ENCODE measurements around the gene GPR84. TPM values are rescaled to one million over a fixed set of nuclear protein-coding genes. Genes with fewer than 3 reads are reported as not detected.

GPR84 gene
- total RNA-seq, 1 donor from 2014 or later = under 0.01 TPM

DNA sequence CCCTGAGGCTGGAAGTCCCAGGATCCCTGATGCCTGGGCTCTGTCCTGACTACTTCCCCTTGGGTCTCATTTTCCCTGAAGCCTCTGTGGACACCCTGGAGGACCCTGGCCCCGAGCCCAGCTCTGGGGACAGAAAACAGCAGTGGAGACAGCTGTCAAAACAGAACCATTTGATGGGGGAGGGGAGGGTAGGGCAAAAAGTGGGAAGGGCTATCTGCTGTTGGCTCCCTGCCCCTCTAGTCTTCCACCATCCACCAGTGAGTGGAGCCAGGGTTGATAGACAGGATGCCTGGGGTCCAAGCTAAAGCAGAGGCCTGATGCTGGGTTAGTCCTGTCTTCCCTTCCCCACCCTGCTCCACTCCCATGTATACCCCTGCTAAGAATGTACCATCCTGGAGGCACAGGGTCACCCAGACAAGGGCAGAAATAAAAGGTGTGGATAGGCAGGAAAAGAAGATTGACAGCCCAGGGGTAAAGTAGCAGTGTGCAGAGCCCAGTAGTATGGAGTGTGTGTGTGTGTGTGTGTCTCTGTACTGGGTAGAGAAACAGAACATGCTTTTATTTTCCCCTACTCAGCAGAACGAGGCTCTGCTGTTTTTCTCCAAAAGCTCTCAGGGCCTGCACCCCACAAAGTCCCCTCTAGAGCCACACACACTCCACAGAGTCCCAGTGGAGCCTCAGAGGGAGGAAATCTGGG is 10.4 kb upstream of the GPR84 start:
- peak in 1 of 2 donors; percentile 80 for DNase-seq (ENCODE audit: low read depth in 2 of 2)

DNA sequence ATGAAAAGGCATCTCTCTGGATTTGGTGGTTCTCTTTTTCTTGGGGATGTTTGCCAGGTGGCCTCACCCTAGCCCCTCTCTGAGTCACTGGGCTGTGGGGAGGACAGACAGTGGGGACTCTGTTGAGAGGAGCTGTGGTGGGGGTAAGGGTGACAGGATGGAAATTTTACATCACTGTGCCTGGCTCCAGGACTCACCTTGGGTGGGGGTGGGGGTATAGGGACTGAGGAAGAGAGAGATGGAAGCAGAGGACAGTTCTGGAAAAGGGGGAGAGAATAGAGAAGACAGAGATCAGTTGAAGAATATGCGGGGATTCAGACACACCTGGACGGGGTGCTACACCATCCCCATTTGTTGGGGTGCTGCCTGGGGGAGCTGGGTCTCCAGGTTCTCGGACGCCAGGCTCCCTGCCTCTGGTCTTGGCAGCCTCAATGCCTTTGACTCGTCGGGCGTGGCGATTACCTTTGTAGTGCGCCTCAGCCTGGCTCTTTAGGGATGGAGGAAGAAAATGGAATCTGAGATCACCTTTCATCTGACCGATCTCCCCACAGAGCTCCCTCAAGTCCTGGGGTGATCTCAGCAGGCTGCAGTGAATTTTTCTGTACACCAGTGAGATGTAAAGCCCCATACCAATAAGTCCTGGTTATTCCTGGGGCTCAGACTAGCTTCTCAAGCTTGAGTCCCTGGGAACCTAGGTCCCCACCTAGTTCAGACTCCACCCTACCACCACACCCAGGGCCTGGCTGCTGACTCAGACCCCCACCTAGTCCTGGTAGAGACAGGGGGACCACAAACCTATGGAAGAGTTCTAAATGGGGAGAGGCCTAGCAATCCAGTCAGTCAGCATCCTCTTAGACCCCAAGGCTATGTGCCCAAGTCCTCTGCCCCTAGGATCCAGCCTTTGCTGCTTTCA is 9.6 kb upstream of the GPR84 start:
- no peak for DNase-seq (ENCODE audit: low read depth in 2 of 2)

GRCh38 chr12:54372113-54372806 is 8.0 kb upstream of the GPR84 start:
- no peak for DNase-seq (ENCODE audit: low read depth in 2 of 2)

DNA sequence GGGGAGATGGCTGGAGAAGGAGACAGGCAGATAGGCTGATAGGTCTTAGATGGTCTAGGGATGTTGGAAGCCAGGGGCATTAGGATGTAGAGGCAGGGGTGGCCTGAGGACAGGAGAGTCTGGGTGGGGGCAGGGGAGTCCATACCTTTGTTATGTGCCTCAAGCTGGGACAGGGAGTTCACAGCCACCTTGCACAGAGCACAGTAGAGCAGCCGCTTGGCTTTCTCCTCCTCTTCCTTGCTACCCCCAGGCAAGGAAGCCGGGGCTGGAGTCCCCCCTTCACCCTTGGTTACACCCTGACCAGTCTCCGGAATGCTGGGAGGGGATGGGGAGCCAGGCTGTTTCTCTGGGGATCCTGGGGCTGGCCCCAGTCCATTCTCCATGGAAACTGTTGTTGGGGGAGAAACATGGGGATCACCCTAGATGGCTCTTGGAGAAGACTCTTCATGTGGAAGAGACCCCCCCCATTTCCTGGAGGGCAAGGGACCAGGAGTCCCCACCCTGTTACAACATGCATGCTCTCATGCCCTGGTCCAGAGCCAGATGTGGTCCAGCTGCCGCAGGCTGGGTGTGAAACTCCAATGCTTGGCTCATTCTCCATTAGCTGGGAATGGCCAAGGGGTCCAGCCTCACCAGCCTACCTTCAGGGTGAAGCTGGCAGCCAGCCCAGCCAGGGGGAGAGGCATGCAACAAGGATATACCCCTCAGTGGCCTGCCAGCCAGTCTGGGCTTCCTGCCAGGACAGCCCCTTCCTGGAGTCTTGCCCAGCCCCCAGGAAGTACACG is 7.2 kb upstream of the GPR84 start:
- DNase-seq (ENCODE audit: low read depth in 2 of 2) = no peak

- DNase-seq (ENCODE audit: low read depth in 2 of 2) = peak; percentile 59 to 86
These were observed 6.0 kb upstream of the GPR84 start for GRCh38 chr12:54370171-54370730.

DNA sequence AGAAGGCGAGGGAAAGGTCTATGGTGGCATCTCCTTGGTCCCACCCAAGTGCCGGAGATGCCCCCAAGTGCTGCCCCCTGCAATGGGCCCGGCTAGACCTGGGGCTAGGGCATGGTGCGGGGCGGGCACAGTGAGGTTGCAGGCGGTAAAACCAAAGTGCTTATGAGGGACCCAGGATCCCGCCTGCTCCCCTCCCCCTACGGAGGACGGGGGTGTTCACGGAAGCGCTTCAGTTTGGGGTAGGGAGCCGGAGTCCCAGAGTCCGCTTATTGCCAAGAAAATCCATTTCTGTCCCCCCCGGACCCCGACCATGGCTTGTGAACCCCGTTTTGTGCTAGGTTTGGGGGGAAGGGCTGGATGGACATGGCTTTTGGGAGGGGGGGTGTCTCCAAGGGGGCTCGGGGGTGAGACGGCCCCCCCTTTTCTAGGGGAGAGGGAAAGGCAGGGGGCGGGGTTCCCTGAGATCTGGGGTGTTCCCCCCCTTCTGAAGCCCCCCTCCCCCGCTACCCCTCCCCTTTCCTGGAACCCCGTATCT is 5.4 kb upstream of the GPR84 start:
- no peak for DNase-seq (ENCODE audit: low read depth in 2 of 2)

- peak; percentile 87 to 91 for DNase-seq (ENCODE audit: low read depth in 2 of 2)
These were observed 4.7 kb upstream of the GPR84 start for GRCh38 chr12:54368709-54369596.

DNA sequence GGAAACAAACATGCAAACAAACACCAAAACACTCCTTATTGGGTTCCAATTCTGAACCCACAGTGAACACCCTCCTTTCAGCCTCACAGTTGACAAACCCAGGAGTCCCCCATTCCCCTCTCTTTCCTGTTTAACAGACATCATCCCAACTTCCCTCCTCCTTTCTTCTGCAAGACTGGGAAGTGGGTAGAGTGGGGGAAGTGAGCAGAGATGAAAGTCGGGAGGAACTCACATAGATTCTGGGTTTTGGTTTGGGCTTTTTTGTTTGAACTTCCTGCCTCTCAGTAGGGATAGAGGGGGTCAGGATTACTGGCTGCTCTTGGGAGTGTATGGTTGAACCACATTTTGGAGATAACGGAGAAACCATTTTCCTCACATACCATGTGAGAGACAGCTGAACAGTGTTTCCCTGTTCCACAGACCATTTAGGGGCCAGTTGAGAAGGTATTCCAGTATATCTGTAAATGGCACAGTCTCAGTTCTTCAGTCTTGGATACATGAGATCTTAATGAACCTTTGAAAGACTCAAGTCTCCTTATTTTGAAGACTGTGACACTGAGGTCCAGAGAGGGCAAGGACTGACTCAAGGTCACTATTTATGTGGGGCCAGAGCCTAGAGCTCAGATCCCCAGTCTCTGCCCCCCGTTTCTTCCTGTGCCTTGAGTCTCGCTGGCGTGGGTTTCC is 3.9 kb upstream of the GPR84 start:
- DNase-seq (ENCODE audit: low read depth in 2 of 2) = no peak

GRCh38 chr12:54363618-54364017 is 668 bp downstream of the GPR84 start:
- DNase-seq (ENCODE audit: low read depth in 2 of 2) = no peak

GRCh38 chr12:54363047-54363446 is 1.2 kb downstream of the GPR84 start:
- no peak for DNase-seq (ENCODE audit: low read depth in 2 of 2)

DNA sequence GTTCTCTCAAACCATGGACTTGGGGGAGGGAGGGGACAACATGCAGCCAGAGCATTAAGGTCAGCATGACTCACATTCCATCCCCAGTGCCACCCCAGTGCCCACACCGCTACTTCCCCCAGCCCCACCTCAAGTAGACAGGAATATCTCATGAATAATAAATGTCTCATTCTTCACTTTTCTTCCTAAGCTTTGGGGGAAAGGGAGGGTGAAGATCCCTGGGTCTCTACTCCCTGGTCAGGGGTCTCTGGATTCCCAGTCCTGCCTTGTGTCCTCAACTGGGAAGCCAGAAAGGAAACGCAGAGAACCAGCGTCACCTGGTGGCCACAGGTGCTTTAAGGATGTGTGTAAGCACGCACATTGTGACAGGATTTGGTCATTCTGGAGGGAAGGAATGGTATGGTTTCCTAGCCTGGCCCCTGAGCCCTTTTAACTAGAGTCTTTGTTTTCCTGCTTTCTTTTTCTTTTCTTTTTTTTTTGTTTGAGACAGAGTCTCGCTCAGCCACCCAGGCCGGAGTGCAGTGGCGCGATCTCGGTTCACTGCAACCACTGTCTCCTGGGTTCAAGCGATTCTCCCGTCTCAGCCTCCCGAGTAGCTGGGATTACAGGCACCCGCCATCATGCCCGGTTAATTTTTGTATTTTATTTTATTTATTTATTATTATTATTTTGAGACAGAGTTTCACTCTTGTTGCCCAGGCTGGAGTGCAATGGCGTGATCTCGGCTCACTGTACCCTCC is 3.4 kb downstream of the GPR84 start:
- DNase-seq (ENCODE audit: low read depth in 2 of 2) = peak; percentile 86 to 91

- DNase-seq (ENCODE audit: low read depth in 2 of 2) = no peak
These were observed 4.4 kb downstream of the GPR84 start for GRCh38 chr12:54359762-54360351.

DNA sequence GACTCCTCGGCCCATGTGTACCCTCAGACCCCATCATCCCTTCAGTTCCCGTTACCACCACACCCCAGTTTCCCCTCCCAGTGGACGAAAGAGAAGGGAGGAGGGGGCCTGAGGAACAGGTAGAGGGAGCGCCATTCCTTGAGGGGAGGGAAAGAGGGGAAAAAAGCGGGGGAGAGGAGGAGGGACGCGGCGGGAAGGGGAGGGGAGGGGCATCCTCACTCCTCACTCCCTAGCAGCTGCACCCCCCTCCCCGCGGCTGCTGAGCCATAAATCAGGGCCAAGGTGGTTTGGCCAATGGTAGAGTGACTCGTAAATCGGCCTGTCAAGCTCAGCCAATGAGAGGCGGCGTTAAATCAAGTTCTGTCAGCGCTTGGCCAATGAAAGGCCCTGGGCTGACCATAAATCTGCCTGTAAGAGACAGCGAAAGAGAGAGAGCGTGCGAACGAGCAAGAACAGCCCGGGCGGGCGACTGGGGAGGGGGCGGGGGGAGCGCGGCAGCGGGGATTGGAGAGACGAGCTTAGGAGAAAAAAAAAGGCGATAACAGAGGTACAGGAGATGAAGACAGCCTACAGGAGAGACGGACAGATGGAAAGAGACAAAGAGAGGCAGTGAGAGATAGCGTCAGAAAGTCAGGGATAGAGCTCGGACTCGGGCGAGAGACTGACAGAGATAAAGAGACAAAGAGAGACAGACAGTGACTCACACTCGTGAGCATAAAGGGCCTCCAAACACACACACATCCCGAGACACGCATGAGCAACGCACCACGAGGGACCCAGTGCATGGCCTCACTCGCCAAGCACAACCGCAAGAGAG is 5.1 kb downstream of the GPR84 start:
- DNase-seq (ENCODE audit: low read depth in 2 of 2) = peak; percentile 99 to 100

- DNase-seq (ENCODE audit: low read depth in 2 of 2) = peak in 1 of 2 donors; percentile 50
These were observed 5.9 kb downstream of the GPR84 start for GRCh38 chr12:54358191-54358944.

DNA sequence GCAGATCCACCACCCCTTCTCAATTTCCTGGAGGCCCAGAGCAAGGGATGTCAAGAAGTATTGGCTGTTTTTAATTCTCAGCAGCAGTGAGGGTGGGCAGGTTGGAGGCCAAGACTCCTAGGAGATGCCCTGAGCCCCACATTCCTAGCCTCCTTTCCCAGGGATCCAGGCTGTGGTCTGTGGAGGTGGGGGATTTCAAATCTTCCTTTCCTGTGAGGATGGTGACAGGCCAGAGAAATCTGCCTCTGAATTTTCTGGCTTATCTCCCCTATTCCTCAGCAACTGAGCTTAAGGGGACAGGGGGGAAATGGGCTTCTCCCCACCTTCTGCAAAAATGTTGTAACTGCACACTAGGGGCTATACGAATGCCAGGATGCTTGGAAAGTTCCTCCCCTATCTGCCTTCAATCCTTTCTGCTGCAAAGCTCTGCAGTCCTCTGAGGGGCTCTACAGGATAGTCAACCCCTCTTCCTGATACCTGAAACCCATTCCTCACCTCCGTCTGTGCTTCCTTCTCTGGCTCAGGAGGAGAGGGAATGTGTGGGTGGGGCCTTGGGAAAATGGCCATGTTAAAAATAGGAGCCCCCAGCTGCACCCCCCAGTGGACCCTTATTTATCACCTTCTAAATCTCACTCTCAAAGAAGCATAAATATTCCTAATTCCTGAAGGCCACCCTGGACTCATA is 6.6 kb downstream of the GPR84 start:
- DNase-seq (ENCODE audit: low read depth in 2 of 2) = no peak

DNA sequence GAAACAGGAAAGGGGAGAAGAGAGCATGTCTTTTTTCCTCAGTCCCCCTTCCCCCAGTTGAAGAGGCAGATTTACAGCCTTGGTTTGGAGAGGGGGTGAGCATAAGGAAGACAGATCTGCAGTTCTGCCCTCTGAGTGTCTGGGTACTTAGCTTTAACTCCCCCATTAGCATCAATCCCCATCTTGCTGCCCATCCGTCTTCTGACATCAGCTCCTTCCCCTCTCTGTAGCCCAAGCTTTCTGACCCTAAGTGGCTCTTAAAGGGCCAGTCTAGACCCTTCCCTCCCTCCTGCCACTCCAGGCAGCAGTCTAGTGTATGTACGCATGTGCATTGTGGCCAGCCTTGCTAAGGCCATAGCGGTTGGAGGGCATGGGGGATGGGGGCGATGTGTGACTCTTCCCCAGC is 7.3 kb downstream of the GPR84 start:
- DNase-seq (ENCODE audit: low read depth in 2 of 2) = no peak
